Trophoblast cell (in vitro differentiated cells and primary cell): ENCODE data around the gene RBBP8.

Source experiments
- DNase-seq, 2 donors: peaks; one replicate each; pipeline ENCODE4 v3.0.0-alpha.2; 2016
- H2AFZ ChIP-seq: 2 replicates; pipeline ENCODE4 v1.6.1; 2013; ENCODE audit warnings: low read length, moderate library complexity, mild to moderate bottlenecking; ENCODE audit not compliant: insufficient read depth, poor library complexity
- H2AK5ac ChIP-seq: 2 replicates; pipeline ENCODE4 v1.6.1; 2013; ENCODE audit warnings: mild to moderate bottlenecking, low read length
- H2BK120ac ChIP-seq: 2 replicates; pipeline ENCODE4 v1.6.1; 2013; ENCODE audit warnings: low read length, mild to moderate bottlenecking, moderate library complexity; ENCODE audit not compliant: insufficient read depth, poor library complexity
- H2BK12ac ChIP-seq: 2 replicates; pipeline ENCODE4 v1.6.1; 2013; ENCODE audit warnings: mild to moderate bottlenecking, low read length, moderate library complexity
- H2BK5ac ChIP-seq: 2 replicates; pipeline ENCODE4 v1.6.1; 2013; ENCODE audit warnings: low read length, low read depth, moderate library complexity, mild to moderate bottlenecking; ENCODE audit not compliant: poor library complexity
- H3K14ac ChIP-seq: 2 replicates; pipeline ENCODE4 v1.6.1; 2013; ENCODE audit warnings: mild to moderate bottlenecking, low read length
- H3K18ac ChIP-seq: 2 replicates; pipeline ENCODE4 v1.6.1; 2013; ENCODE audit warnings: mild to moderate bottlenecking, low read length
- H3K23ac ChIP-seq: 2 replicates; pipeline ENCODE4 v1.6.1; 2013; ENCODE audit warnings: low read length
- H3K27ac ChIP-seq: 2 replicates; pipeline ENCODE4 v1.5.1; 2013; ENCODE audit warnings: low read depth, mild to moderate bottlenecking, inconsistent platforms, low read length, moderate library complexity
- H3K27me3 ChIP-seq: 2 replicates; pipeline ENCODE4 v1.6.1; 2013; ENCODE audit warnings: inconsistent platforms, mild to moderate bottlenecking, low read length, moderate library complexity; ENCODE audit not compliant: insufficient read depth
- H3K36me3 ChIP-seq, 2 experiments: 1 replicate in 1 of 2; 2 replicates in 1 of 2; pipeline ENCODE4 v1.6.1; 2013; ENCODE audit warnings: low read length in 2 of 2, mild to moderate bottlenecking in 2 of 2, moderate library complexity in 1 of 2; ENCODE audit not compliant: insufficient read depth in 2 of 2, control insufficient read depth in 1 of 2
- H3K4ac ChIP-seq: 2 replicates; pipeline ENCODE4 v1.6.1; 2013; ENCODE audit warnings: low read depth, mild to moderate bottlenecking, low read length, moderate library complexity
- H3K4me1 ChIP-seq, 2 experiments: 1 replicate in 1 of 2; 2 replicates in 1 of 2; pipeline ENCODE4 v1.6.1; 2013; ENCODE audit warnings: low read length in 2 of 2, mild to moderate bottlenecking in 2 of 2, moderate library complexity in 1 of 2; ENCODE audit not compliant: insufficient read depth in 2 of 2, control insufficient read depth in 1 of 2
- H3K4me2 ChIP-seq: 2 replicates; pipeline ENCODE4 v1.6.1; 2013; ENCODE audit warnings: inconsistent platforms, mild to moderate bottlenecking, low read length, moderate library complexity
- H3K4me3 ChIP-seq: 2 replicates; pipeline ENCODE4 v1.5.1; 2013; ENCODE audit warnings: mild to moderate bottlenecking, low read depth, low read length, inconsistent platforms
- H3K79me1 ChIP-seq: one replicate; pipeline ENCODE4 v1.6.1; 2013; ENCODE audit warnings: low read length
- H3K79me2 ChIP-seq: 2 replicates; pipeline ENCODE4 v1.6.1; 2013; ENCODE audit warnings: low read length, mild to moderate bottlenecking; ENCODE audit not compliant: control insufficient read depth, insufficient read depth, poor library complexity
- H3K9ac ChIP-seq: 2 replicates; pipeline ENCODE4 v1.6.1; 2013; ENCODE audit warnings: mild to moderate bottlenecking, low read length
- H3K9me3 ChIP-seq: 2 replicates; pipeline ENCODE4 v1.6.1; 2013; ENCODE audit warnings: low read depth, mild to moderate bottlenecking, control low read depth, inconsistent platforms, low read length; ENCODE audit not compliant: insufficient read depth
- H4K12ac ChIP-seq: 2 replicates; pipeline ENCODE4 v1.6.1; 2013; ENCODE audit warnings: low read depth, mild to moderate bottlenecking, low read length, moderate library complexity
- H4K8ac ChIP-seq: 2 replicates; pipeline ENCODE4 v1.6.1; 2013; ENCODE audit warnings: low read depth, mild to moderate bottlenecking, low read length, moderate library complexity
- H4K91ac ChIP-seq: one replicate; pipeline ENCODE4 v1.6.1; 2013; ENCODE audit warnings: low read depth, mild to moderate bottlenecking, low read length, moderate library complexity
- WGBS: extraction: QIAGEN DNeasy Blood & Tissue Kit; methylation state at CpG from one replicate; pipeline ENCODE4 v1.1.7; 2013; ENCODE audit warnings: missing lambda C conversion rate; ENCODE audit not compliant: insufficient read length, insufficient coverage; ENCODE audit errors: extremely low coverage; 5-methylcytosine and 5-hydroxymethylcytosine counted together

Gene RBBP8

GRCh38 chr18:23054553-23054952 lies 121.4 kb downstream of the RBBP8 start:
- DNase-seq, result no peak
- H3K79me1 ChIP-seq, result no peaks in the 10 kb centered on the region
- no peak overlapping the region for H2BK12ac ChIP-seq
- no peak overlapping the region for H2BK5ac ChIP-seq
- H4K91ac ChIP-seq, result no peak overlapping the region
- H3K27ac ChIP-seq, result no peak overlapping the region
- H2AK5ac ChIP-seq, result no peak overlapping the region
- no peak overlapping the region for H3K18ac ChIP-seq
- H3K79me2 ChIP-seq, result no peaks in the 10 kb centered on the region
- no peaks in the 10 kb centered on the region for H3K27me3 ChIP-seq
- H4K12ac ChIP-seq, result no peak overlapping the region
- no peak overlapping the region for H3K14ac ChIP-seq
- no peak overlapping the region for H2BK120ac ChIP-seq
- no peak overlapping the region for H3K9ac ChIP-seq
- no peak overlapping the region for H4K8ac ChIP-seq
- no peak overlapping the region for H3K4me2 ChIP-seq
- H3K23ac ChIP-seq, result no peak overlapping the region
- no peaks in the 10 kb centered on the region for H3K9me3 ChIP-seq
- peaks cover 3 to 4% of the 10 kb centered on the region in 2 experiments for H3K4me1 ChIP-seq
- H3K4ac ChIP-seq, result no peak overlapping the region
- H3K36me3 ChIP-seq, result no peaks in the 10 kb centered on the region
- H2AFZ ChIP-seq, result no peak overlapping the region
- no peak overlapping the region for H3K4me3 ChIP-seq
- no CpG with 5 or more reads among the region's 6 CpGs for WGBS

- WGBS, result no CpG with 5 or more reads among the region's 4 CpGs
- no peak overlapping the region for H3K4me2 ChIP-seq
- no peak overlapping the region for H2AFZ ChIP-seq
- no peak overlapping the region for H4K12ac ChIP-seq
- H3K36me3 ChIP-seq, result no peaks in the 10 kb centered on the region
- H2AK5ac ChIP-seq, result no peak overlapping the region
- H2BK5ac ChIP-seq, result no peak overlapping the region
- H3K27me3 ChIP-seq, result no peaks in the 10 kb centered on the region
- no peaks in the 10 kb centered on the region for H3K79me1 ChIP-seq
- no peak overlapping the region for H3K14ac ChIP-seq
- H3K4ac ChIP-seq, result no peak overlapping the region
- no peak overlapping the region for H3K4me3 ChIP-seq
- no peak overlapping the region for H3K23ac ChIP-seq
- DNase-seq, result no peak
- H4K8ac ChIP-seq, result no peak overlapping the region
- no peaks in the 10 kb centered on the region for H3K9me3 ChIP-seq
- no peaks in the 10 kb centered on the region for H3K79me2 ChIP-seq
- no peak overlapping the region for H3K9ac ChIP-seq
- H3K27ac ChIP-seq, result no peak overlapping the region
- H2BK120ac ChIP-seq, result no peak overlapping the region
- H2BK12ac ChIP-seq, result no peak overlapping the region
- H3K4me1 ChIP-seq, result peaks cover 3 to 4% of the 10 kb centered on the region in 2 experiments
- H3K18ac ChIP-seq, result no peak overlapping the region
- no peak overlapping the region for H4K91ac ChIP-seq
Observed at GRCh38 chr18:23056315-23056714, 123.2 kb downstream of the RBBP8 start.

- no peak overlapping the region for H2AK5ac ChIP-seq
- no peak overlapping the region for H3K4me3 ChIP-seq
- no peaks in the 10 kb centered on the region for H3K9me3 ChIP-seq
- H2AFZ ChIP-seq, result no peak overlapping the region
- no peak for DNase-seq
- no peaks in the 10 kb centered on the region for H3K79me1 ChIP-seq
- H2BK120ac ChIP-seq, result no peak overlapping the region
- no peak overlapping the region for H3K4me2 ChIP-seq
- no peak overlapping the region for H3K27ac ChIP-seq
- H4K12ac ChIP-seq, result no peak overlapping the region
- H3K9ac ChIP-seq, result no peak overlapping the region
- no peak overlapping the region for H4K91ac ChIP-seq
- no peaks in the 10 kb centered on the region for H3K27me3 ChIP-seq
- no CpG with 5 or more reads among the region's 2 CpGs for WGBS
- no peak overlapping the region for H2BK5ac ChIP-seq
- peaks cover 3 to 4% of the 10 kb centered on the region in 2 experiments for H3K4me1 ChIP-seq
- no peak overlapping the region for H3K14ac ChIP-seq
- no peaks in the 10 kb centered on the region for H3K79me2 ChIP-seq
- no peaks in the 10 kb centered on the region for H3K36me3 ChIP-seq
- no peak overlapping the region for H2BK12ac ChIP-seq
- H3K18ac ChIP-seq, result no peak overlapping the region
- H3K4ac ChIP-seq, result no peak overlapping the region
- no peak overlapping the region for H3K23ac ChIP-seq
- H4K8ac ChIP-seq, result no peak overlapping the region
Observed at GRCh38 chr18:23057096-23057495, 124.0 kb downstream of the RBBP8 start.

- Histone ChIP-seq H3K4me1 (peaks cover 3% of the 10 kb centered on the region in 2 experiments), H3K27ac (no peak overlapping the region), H2BK12ac (no peak overlapping the region), H3K79me1 (no peaks in the 10 kb centered on the region), H3K36me3 (no peaks in the 10 kb centered on the region), H4K91ac (no peak overlapping the region), H4K8ac (no peak overlapping the region), H3K14ac (no peak overlapping the region), H3K23ac (no peak overlapping the region), H2BK5ac (no peak overlapping the region), H3K18ac (no peak overlapping the region), H4K12ac (no peak overlapping the region), H3K27me3 (no peaks in the 10 kb centered on the region), H2AFZ (no peak overlapping the region), H3K9ac (no peak overlapping the region), H3K4ac (no peak overlapping the region), H3K4me2 (no peak overlapping the region), H3K9me3 (peaks cover 2% of the 10 kb centered on the region), H3K4me3 (no peak overlapping the region), H3K79me2 (no peaks in the 10 kb centered on the region), H2AK5ac (no peak overlapping the region), H2BK120ac (no peak overlapping the region)
- no CpG with 5 or more reads among the region's 7 CpGs for WGBS
- no peak for DNase-seq
Observed at GRCh38 chr18:23058746-23059415, 125.8 kb downstream of the RBBP8 start.
